ENCODE results near the gene FNDC11. TPM values are rescaled to one million over a fixed set of nuclear protein-coding genes. Genes with fewer than 3 reads are reported as not detected.

The FNDC11 gene
- total RNA-seq, 2 experiments from 2014 or later = 0.55 to 0.61 TPM

DNA sequence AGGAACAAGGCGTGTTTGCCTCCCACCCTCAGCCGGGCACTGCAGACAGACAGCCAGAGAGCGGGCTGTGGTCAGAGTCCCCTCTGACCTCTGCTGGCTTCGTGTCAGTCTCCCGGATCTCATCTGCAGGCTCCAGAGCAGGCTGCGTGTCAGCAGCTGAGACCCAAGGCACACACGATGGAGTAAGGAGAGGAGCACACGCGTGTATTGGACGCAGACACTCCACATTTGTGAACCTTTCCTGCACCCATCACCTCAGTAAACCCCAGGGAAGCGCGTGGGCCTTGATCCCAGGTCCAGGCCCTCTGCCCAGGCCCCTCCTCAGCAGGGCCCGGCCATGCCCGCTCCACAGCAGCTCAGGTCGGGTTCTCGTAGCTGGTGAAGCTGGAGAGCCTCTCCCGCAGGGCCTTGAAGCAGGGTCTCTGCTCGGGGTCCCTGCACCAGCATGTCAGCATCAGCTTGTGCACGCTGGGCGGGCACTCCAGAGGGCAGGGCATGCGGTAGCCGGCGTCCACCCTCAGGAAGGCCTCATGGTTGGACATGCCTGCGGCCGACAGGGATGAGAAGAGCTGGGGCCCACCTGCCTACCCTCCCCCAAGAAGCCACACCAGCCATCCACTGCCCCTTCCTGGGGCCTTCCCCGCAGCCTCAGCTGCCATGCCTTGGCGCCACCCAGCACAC lies 24.6 kb upstream of the FNDC11 start:
- POLR2A ChIA-PET = interaction anchor here (2.0 to 2.1 kb wide), 2 partner anchors 9 kb away, joined by 8 to 12 read pairs; partner anchors contain the start of genes PPDPF and PTK6

DNA sequence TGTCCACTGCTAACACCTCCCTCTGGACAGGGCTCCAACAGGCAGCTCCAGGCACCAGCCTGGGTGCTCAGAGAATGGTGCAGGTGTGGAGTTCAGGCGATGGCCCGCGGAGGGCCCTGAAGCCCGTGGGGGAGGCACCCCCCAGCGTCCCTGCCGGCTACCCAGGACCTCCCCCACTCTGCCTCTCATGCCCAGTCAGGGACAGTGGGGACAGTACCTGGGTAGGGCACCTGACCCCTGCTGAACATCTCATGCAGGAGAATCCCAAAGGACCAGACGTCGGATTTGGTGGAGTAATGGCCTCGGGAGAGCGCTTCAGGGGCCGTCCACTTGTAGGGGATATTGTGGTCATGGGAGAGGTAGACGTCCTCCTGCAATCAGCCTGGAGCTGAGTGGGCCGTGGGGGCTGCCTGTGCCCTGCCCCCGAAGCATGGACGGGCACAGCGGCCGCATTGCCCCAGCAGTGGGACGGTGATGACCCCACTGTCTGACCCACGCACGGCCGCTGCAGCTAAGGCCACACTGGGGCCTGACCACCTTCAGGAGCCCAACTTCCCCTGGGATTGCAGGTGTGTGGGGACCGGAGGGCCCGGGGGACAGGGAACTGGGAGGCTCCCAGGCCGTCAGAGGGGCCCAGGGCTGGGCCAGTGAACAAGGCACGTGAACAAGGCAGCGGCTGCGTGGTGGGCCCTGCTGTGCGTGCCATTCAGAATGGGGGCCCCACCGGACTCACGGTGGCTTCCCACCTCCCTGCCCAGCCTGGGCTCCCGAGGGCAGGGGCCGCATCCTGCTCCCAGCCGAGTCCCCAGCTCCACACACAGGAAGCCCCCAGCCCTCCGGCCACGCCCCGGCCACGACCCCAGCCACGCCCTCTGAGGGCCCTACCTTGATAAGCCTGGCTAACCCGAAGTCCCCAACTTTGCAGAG lies 23.8 kb upstream of the FNDC11 start:
- DNase-seq = no peak
- intact Hi-C loops (cut with micrococcal nuclease) = loop anchor here (10.0 kb wide), 1 partner anchor 535 kb away; the partner anchor contains the start of gene TCEA2
- no peaks in the 10 kb centered on the region for H3K9me3 Mint-ChIP-seq
- H3K36me3 Mint-ChIP-seq = no peaks in the 10 kb centered on the region
- H3K27ac Mint-ChIP-seq = no peak overlapping the region
- POLR2A ChIA-PET = interaction anchor here (2.0 to 2.1 kb wide), 2 partner anchors 8 to 9 kb away, joined by 8 to 12 read pairs; partner anchors contain the start of genes PPDPF and PTK6
- no peaks in the 10 kb centered on the region for H3K27me3 Mint-ChIP-seq
- H3K4me1 Mint-ChIP-seq (ENCODE audit: low read depth) = peaks cover 17% of the 10 kb centered on the region
- H3K4me3 Mint-ChIP-seq = no peak overlapping the region
- CTCF ChIA-PET = interaction anchor here (0.6 kb wide), 1 partner anchor 88 kb away, joined by 3 read pairs; no protein-coding TSS in a partner anchor

More for the DNA sequence above, 24.6 kb upstream of the FNDC11 start:
- no peak overlapping the region for H3K4me3 Mint-ChIP-seq
- intact Hi-C loops (cut with micrococcal nuclease) = no loop called here
- CTCF ChIA-PET = interaction anchor here (0.6 to 1.4 kb wide), 5 partner anchors 8 to 444 kb away, joined by 3 to 9 read pairs (median 4); partner anchors contain the start of gene PTK6
- H3K27ac Mint-ChIP-seq = no peak overlapping the region
- H3K9me3 Mint-ChIP-seq = peaks cover 1% of the 10 kb centered on the region
- H3K27me3 Mint-ChIP-seq = no peaks in the 10 kb centered on the region
- no peak for DNase-seq
- H3K36me3 Mint-ChIP-seq = no peaks in the 10 kb centered on the region
- H3K4me1 Mint-ChIP-seq (ENCODE audit: low read depth) = peaks cover 18% of the 10 kb centered on the region

DNA sequence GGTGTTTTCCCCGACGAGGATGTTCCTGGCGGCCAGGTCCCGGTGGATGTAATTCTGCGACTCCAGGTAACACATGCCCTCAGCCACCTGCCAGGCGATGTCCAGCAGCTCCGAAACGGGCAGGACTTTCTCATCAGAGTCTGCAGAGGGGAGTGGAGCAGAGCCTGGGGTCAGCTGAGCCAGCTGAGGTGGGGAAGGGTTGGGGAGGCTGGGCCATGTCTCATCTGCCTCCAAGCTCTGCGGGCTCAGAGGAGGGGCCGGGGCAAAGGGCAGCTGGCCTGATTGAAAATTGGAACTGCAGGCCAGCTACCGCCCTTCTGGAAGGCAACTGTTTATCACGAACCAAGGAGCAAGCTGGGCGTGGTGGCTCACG lies 23.2 kb upstream of the FNDC11 start:
- no peaks in the 10 kb centered on the region for H3K27me3 Mint-ChIP-seq
- DNase-seq = no peak
- intact Hi-C loops (cut with micrococcal nuclease) = loop anchor here (10.0 kb wide), 1 partner anchor 534 kb away; the partner anchor contains the start of gene TCEA2
- no peaks in the 10 kb centered on the region for H3K36me3 Mint-ChIP-seq
- H3K4me3 Mint-ChIP-seq = no peak overlapping the region
- ChIA-PET CTCF (no interaction called here), POLR2A (no interaction called here)
- H3K9me3 Mint-ChIP-seq = no peaks in the 10 kb centered on the region
- peaks cover 17% of the 10 kb centered on the region for H3K4me1 Mint-ChIP-seq (ENCODE audit: low read depth)
- H3K27ac Mint-ChIP-seq = no peak overlapping the region

DNA sequence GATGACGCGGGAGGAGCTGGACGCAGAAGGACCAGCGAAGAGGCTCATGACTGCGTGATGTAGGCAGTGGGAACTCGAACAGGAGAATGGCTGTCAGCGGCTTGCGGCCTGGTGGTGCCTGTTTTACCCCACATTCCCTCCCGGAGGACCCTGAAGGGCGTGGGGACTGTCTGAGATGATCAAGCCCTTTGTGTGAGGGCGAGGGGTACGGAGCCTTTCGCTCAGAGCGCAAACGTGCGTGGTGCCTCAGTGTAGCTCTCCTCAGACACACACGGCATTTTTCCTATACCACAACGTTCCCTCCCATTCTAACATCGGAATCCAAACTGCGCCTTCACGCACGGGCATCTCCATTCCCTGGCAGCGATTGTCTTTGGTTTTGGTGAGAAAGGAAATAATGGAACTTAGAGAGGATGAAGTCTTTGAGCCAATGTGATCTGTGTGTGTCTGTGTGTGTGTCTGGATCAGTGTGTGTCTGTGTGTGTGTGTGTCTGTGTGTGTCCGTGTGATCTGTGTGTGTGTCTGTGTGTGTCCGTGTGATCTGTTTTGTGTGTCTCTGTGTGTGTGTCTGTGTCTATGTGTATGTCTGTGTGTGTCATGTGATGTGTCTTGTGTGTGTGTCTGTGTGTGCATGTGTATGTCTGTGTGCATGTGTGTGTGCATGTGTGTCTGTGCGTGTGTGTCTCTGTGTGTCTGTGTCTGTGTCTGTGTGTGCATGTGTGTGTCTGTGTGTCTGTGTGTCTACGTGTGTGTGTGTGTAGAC lies 22.1 kb upstream of the FNDC11 start:
- ChIA-PET POLR2A (no interaction called here), CTCF (no interaction called here)
- H3K36me3 Mint-ChIP-seq = no peaks in the 10 kb centered on the region
- peaks cover 22% of the 10 kb centered on the region for H3K4me1 Mint-ChIP-seq (ENCODE audit: low read depth)
- intact Hi-C loops (cut with micrococcal nuclease) = loop anchor here (10.0 kb wide), 1 partner anchor 533 kb away; the partner anchor contains the start of gene TCEA2
- no peaks in the 10 kb centered on the region for H3K27me3 Mint-ChIP-seq
- H3K4me3 Mint-ChIP-seq = no peak overlapping the region
- H3K9me3 Mint-ChIP-seq = no peaks in the 10 kb centered on the region
- no peak overlapping the region for H3K27ac Mint-ChIP-seq
- no peak for DNase-seq

DNA sequence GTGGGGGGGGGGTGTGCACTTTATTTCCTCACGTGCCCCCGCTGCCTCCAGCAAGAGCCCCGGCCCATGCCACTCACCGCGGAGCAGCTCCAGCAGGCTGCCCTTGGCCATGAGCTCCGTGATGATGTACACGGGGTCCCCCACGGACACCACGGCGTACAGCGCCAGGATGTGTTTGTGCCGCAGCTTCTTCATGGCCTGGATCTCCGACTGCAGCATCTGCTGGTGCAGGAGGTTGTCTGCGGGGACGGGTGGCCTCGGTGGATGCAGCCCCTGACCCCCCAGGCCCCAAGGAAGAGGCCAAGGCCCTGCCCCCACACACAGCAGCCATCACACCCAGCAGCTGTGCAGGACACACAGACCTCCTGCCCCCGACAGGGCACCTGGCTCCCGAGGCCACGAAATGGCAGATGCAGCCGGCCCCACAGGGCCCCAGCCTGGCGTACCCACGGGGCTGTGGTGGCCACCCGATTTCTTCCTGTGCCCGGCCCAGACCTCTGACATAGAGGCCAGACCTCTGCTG lies 21.4 kb upstream of the FNDC11 start:
- DNase-seq = no peak
- Mint-ChIP-seq H3K36me3 (no peaks in the 10 kb centered on the region), H3K27me3 (no peaks in the 10 kb centered on the region), H3K9me3 (no peaks in the 10 kb centered on the region), H3K4me1 (ENCODE audit: low read depth) (peaks cover 22% of the 10 kb centered on the region), H3K4me3 (no peak overlapping the region), H3K27ac (no peak overlapping the region)
- POLR2A ChIA-PET = no interaction called here
- intact Hi-C loops (cut with micrococcal nuclease) = loop anchor here (10.0 kb wide), 1 partner anchor 532 kb away; the partner anchor contains the start of gene TCEA2
- CTCF ChIA-PET = no interaction called here

DNA sequence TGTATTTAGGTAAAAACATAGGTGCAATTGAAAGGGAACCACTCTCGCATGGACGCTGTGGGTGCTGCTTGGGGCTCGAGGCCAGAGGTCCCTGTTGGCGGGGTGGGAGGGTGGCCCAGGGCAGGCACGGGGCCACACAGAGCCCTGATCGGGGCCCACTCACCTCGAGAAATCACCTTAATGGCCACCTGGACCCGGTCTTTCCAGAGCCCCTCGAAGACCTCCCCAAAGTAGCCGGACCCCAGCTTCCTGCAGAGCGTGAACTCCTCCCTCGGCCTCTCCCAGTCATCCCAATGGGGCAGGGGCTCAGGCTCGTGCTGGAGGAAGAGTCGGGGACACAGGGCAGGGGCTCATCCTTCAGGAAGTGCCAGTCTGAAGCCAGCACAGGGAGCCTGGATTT lies 20.6 kb upstream of the FNDC11 start:
- ChIA-PET CTCF (no interaction called here), POLR2A (no interaction called here)
- H3K9me3 Mint-ChIP-seq = no peaks in the 10 kb centered on the region
- peaks cover 20% of the 10 kb centered on the region for H3K4me1 Mint-ChIP-seq (ENCODE audit: low read depth)
- no peak overlapping the region for H3K27ac Mint-ChIP-seq
- H3K4me3 Mint-ChIP-seq = no peak overlapping the region
- intact Hi-C loops (cut with micrococcal nuclease) = loop anchor here (10.0 kb wide), 1 partner anchor 531 kb away; the partner anchor contains the start of gene TCEA2
- no peaks in the 10 kb centered on the region for H3K36me3 Mint-ChIP-seq
- no peak for DNase-seq
- no peaks in the 10 kb centered on the region for H3K27me3 Mint-ChIP-seq

DNA sequence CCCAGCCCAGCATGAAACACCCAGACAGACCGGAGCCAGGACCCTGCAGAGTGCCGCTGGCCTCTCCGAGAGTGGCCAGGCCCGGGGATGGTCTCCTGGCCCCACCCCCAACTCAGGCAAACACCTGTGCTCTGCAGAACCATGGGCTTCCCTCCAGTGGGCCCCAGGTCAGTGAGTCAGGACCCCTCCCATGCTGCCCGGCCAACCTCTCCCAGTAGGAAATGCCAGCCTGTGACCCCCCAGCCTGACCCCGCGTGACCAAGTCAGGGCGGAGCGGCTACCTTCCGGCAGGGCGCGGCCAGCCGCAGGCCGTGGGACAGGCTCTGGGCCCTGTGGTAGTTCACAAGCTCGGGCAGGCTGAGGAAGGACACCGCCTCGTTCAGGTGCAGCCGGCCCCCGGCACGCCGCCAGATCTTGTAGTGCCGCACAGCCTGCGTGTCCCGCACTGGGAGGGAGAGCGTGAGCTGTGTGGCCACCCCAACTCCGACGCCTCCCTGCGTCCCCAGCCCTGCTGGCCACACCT lies 20.0 kb upstream of the FNDC11 start:
- POLR2A ChIA-PET = interaction anchor here (5.8 kb wide), 1 partner anchor 12 kb away, joined by 55 read pairs; the partner anchor contains the start of gene PPDPF
- peaks cover 15% of the 10 kb centered on the region for H3K4me1 Mint-ChIP-seq (ENCODE audit: low read depth)
- intact Hi-C loops (cut with micrococcal nuclease) = loop anchor here (10.0 kb wide), 1 partner anchor 531 kb away; the partner anchor contains the start of gene TCEA2
- CTCF ChIA-PET = no interaction called here
- H3K27me3 Mint-ChIP-seq = no peaks in the 10 kb centered on the region
- DNase-seq = no peak
- no peaks in the 10 kb centered on the region for H3K36me3 Mint-ChIP-seq
- H3K9me3 Mint-ChIP-seq = no peaks in the 10 kb centered on the region
- H3K4me3 Mint-ChIP-seq = no peak overlapping the region
- no peak overlapping the region for H3K27ac Mint-ChIP-seq

DNA sequence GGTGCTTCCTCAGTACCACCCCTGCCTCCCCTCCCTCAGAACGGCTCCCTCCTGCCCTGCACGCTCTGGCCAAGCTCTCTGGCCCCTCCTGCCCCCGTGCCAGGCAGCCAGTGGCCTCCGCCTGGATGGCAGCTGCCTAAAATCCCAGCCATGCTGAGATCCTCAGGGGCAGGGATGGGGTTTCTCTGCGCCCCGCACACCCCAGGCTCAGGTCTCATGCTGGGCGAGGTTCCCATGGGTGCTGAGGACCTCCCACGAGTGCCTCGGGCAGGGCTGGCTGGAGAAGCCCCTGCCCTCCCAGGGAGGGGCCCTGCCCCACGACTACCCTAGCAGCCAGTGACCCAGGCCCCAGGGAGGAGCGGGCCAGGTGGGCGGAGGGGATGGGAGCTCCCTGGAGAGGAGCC lies 19.5 kb upstream of the FNDC11 start:
- peaks cover 12% of the 10 kb centered on the region for H3K4me1 Mint-ChIP-seq (ENCODE audit: low read depth)
- intact Hi-C loops (cut with micrococcal nuclease) = loop anchor here (10.0 kb wide), 1 partner anchor 530 kb away; the partner anchor contains the start of gene TCEA2
- H3K27me3 Mint-ChIP-seq = no peaks in the 10 kb centered on the region
- POLR2A ChIA-PET = interaction anchor here (5.8 kb wide), 1 partner anchor 13 kb away, joined by 55 read pairs; the partner anchor contains the start of gene PPDPF
- no peaks in the 10 kb centered on the region for H3K9me3 Mint-ChIP-seq
- no peaks in the 10 kb centered on the region for H3K36me3 Mint-ChIP-seq
- CTCF ChIA-PET = no interaction called here
- no peak for DNase-seq
- no peak overlapping the region for H3K4me3 Mint-ChIP-seq
- no peak overlapping the region for H3K27ac Mint-ChIP-seq

DNA sequence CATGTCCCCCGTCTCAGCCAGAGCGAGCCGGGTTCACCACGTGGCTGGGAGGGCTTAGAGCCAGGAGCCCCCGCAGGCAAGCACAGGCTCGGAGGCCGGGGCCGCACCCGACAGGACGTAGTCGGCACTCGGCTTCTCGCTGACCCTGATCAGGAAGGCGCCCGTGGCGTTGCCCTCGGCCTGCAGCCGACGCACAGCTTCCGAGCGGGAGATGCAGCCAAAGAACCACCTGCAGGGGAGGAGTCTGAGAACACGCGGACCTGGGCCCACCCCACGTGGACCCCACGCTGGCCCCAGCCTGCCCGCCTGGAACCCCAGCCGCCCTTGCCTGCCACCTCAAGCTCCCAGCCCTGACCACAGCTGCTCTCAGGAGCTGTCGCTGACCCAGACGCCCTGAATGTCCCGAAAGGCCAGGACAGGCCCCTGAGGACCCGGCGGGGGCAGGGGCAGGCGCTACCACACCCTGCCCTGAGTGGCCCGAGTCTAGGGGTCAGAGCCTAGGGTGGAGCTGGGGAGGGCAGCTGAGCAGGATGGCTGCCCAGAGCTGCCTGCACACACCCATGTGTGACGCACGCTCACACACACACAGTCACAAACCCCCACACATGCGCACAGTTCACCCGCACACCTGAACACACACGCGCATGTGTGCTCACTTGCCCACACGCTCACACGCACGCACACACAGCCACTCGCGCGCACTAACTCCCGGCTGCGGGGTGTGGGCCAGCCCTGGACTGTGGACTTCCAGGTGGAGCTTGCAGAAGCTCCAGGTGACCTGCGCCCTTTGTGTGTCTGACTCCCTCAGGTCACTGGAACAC lies 18.9 kb upstream of the FNDC11 start:
- Mint-ChIP-seq H3K4me3 (no peak overlapping the region), H3K9me3 (no peaks in the 10 kb centered on the region), H3K27ac (no peak overlapping the region), H3K36me3 (no peaks in the 10 kb centered on the region), H3K27me3 (no peaks in the 10 kb centered on the region), H3K4me1 (ENCODE audit: low read depth) (peaks cover 12% of the 10 kb centered on the region)
- ChIA-PET POLR2A (interaction anchor here (5.8 kb wide), 1 partner anchor 13 kb away, joined by 55 read pairs; the partner anchor contains the start of gene PPDPF), CTCF (interaction anchor here (1.0 kb wide), 1 partner anchor 93 kb away, joined by 3 read pairs; no protein-coding TSS in a partner anchor)
- intact Hi-C loops (cut with micrococcal nuclease) = loop anchor here (5.0 to 10.0 kb wide), 6 partner anchors 102 to 530 kb away; partner anchors contain the start of genes PRPF6, TCEA2, TNFRSF6B and UCKL1
- no peak for DNase-seq

DNA sequence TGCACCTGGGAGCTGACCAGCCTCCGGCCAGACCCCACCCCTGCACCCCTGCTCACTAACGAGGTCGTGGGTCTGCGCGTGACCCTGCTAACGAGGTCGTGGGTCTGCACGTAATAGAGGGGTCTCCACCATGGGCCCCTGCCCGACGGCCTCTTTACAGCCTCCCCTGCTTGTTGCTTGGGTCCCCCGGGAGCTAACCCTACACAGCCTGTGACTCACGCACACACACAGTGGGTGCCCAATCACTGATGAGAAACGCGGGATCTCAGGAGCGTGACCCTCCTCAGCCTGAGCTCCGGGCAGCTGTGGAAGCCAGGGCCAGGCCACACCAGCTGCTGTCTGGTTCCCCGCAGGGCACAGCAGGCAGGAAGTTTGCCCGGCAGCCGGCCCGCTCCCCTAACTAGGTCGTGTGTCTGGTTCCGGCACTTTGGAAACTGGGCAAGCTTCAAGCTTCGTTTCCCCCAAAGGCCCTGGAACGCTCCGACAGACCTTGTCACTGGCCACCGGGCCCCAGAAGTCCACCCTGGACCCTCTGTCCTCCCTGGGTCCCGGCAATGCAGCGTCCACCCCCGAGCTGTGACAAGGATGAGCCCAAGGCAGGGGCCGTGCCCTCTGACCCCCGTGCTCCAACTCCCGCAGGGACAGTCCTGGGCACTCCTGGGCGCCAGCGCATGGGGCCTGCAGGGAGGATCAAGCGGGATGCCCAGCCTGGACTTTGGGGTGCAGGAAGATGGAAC lies 17.6 kb upstream of the FNDC11 start:
- Mint-ChIP-seq H3K4me3 (no peak overlapping the region), H3K9me3 (no peaks in the 10 kb centered on the region), H3K27me3 (no peaks in the 10 kb centered on the region), H3K4me1 (ENCODE audit: low read depth) (peaks cover 13% of the 10 kb centered on the region), H3K36me3 (no peaks in the 10 kb centered on the region), H3K27ac (no peak overlapping the region)
- CTCF ChIA-PET = interaction anchor here (0.6 to 2.6 kb wide), 13 partner anchors 13 to 444 kb away, joined by 3 to 19 read pairs (median 8); partner anchors contain the start of genes ARFRP1, LIME1, PPDPF and PRPF6
- no peak for DNase-seq
- POLR2A ChIA-PET = interaction anchor here (1.1 to 5.8 kb wide), 6 partner anchors 7 to 329 kb away, joined by 3 to 55 read pairs (median 6); partner anchors contain the start of genes PPDPF and TPD52L2
- intact Hi-C loops (cut with micrococcal nuclease) = loop anchor here (5.0 to 10.0 kb wide), 6 partner anchors 101 to 528 kb away; partner anchors contain the start of genes PRPF6, TCEA2, TNFRSF6B and UCKL1

Measured in activated CD4-positive, alpha-beta memory T cell treated with anti-CD3 and anti-CD28 coated beads for 36 hours (primary cell).